Endodermal cell (in vitro differentiated cells): ENCODE data around the gene QPCT. TPM values are rescaled to one million over a fixed set of nuclear protein-coding genes. Genes with fewer than 3 reads are reported as not detected.

Experiments
- DNase-seq: peaks from one replicate; pipeline ENCODE4 v3.0.0-alpha.2; 2017
- H3K27ac ChIP-seq: 2 replicates; pipeline ENCODE4 v1.5.1; 2013; ENCODE audit warnings: mild to moderate bottlenecking, low read depth, low read length, moderate library complexity
- H3K27me3 ChIP-seq: 2 replicates; pipeline ENCODE4 v1.6.1; 2013; ENCODE audit warnings: mild to moderate bottlenecking, low read length, moderate library complexity; ENCODE audit not compliant: insufficient read depth, control insufficient read depth, poor library complexity, severe bottlenecking
- H3K36me3 ChIP-seq: 2 replicates; pipeline ENCODE4 v1.7.0; 2013; ENCODE audit warnings: mild to moderate bottlenecking, low read length, moderate library complexity; ENCODE audit not compliant: control insufficient read depth, insufficient read depth
- H3K4me1 ChIP-seq: one replicate; pipeline ENCODE4 v1.7.0; 2013; ENCODE audit warnings: low read length; ENCODE audit not compliant: control insufficient read depth, insufficient read depth
- H3K4me3 ChIP-seq: 2 replicates; pipeline ENCODE4 v1.5.1; 2013; ENCODE audit warnings: mild to moderate bottlenecking, low read length, moderate library complexity
- H3K9ac ChIP-seq: 2 replicates; pipeline ENCODE4 v1.6.1; 2013; ENCODE audit warnings: mild to moderate bottlenecking, low read length, moderate library complexity; ENCODE audit not compliant: poor library complexity, severe bottlenecking; ENCODE audit errors: extremely low read depth
- H3K9me3 ChIP-seq: 2 replicates; pipeline ENCODE4 v1.6.1; 2013; ENCODE audit warnings: mild to moderate bottlenecking, low read length, moderate library complexity; ENCODE audit not compliant: control insufficient read depth
- H3K27ac Mint-ChIP-seq: 2 replicates; pipeline ENCODE4 v1.8.0; 2020; ENCODE audit warnings: mixed read lengths
- H3K27me3 Mint-ChIP-seq: 2 replicates; pipeline ENCODE4 v1.8.0; 2021; ENCODE audit warnings: mild to moderate bottlenecking, mixed read lengths; ENCODE audit not compliant: insufficient read depth
- H3K36me3 Mint-ChIP-seq: 2 replicates; pipeline ENCODE4 v1.8.0; 2020; ENCODE audit warnings: low read depth, mixed read lengths
- H3K4me1 Mint-ChIP-seq: 2 replicates; pipeline ENCODE4 v1.8.0; 2020; ENCODE audit warnings: mixed read lengths
- H3K4me3 Mint-ChIP-seq: 2 replicates; pipeline ENCODE4 v1.8.0; 2020; ENCODE audit warnings: mild to moderate bottlenecking, moderate library complexity, mixed read lengths
- H3K9me3 Mint-ChIP-seq: 2 replicates; pipeline ENCODE4 v1.8.0; 2020; ENCODE audit warnings: mild to moderate bottlenecking, mixed read lengths
- WGBS, 2 experiments: methylation state at CpG; one replicate each; pipeline versions ENCODE4 v1.1.5 to v1.1.7; 2013; ENCODE audit warnings: missing lambda C conversion rate in 2 of 2, mixed read lengths in 1 of 2; ENCODE audit not compliant: insufficient coverage in 1 of 2, insufficient read length in 1 of 2; 5-methylcytosine and 5-hydroxymethylcytosine counted together
- total RNA-seq, 2 donors: library from RNA; stranded (reverse); fragmentation: NEBNext Ultra II Directional in 1 of 2; extraction: Animal tissue kit (Norgen Biotek cat#: 25700) in 1 of 2; gene quantifications; 2 replicates in 1 of 2; 3 replicates in 1 of 2; pipeline ENCODE4 v1.2.1, GENCODE V29; 2021
- TF ChIP-seq, protein P1 (sequence below): fragments of 200-600 bp; sonication (generic); conservative IDR thresholded peaks from 2 replicates; pipeline ENCODE4 v1.5.0; 2021; ENCODE audit warnings: antibody characterized with exemption, mild to moderate bottlenecking

The QPCT gene
- total RNA-seq, 2 donors from 2014 or later, result 15.9 to 17.7 TPM

DNA sequence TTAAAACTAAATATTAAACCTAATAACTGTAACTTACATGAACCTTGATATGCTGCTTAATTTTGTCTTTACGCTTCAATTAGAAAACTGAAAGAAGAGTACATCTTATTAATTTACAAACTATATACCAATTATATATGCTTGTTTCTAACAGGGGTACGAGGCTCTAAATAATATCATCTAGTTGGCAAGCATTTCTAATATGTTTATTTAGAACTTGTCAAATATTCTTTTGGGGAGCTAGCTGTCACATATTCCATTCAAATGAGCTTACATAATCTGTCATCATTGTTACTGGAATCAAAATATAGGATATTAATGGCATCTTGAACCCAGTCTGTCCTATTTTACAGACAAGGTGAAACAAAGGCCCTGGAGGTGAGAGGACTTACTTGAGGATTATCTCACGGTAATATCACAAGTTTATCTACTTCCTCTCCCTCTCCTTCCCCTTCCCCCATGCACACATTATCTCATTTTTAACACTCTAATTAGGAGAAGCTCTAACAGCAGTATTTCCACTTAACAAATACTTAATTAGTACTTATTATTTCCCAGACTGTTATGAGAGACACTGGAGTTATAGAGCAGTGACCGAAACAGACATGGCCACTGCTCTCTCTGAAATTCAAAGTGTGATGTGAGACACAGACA lies 23.3 kb upstream of the QPCT start:
- Mint-ChIP-seq H3K4me3 (peak overlapping the region; percentile 89), H3K27ac (no peak overlapping the region), H3K27me3 (peaks cover 6% of the 10 kb centered on the region), H3K9me3 (no peaks in the 10 kb centered on the region), H3K36me3 (peaks cover 11% of the 10 kb centered on the region), H3K4me1 (peaks cover 58% of the 10 kb centered on the region)
- WGBS, 2 experiments, result 63 to 80% methylated on average over 1 to 4 of the region's 4 CpGs
- Histone ChIP-seq H3K27ac (no peak overlapping the region), H3K9ac (peak overlapping the region; percentile 37), H3K9me3 (no peaks in the 10 kb centered on the region), H3K4me1 (peaks cover 17% of the 10 kb centered on the region), H3K4me3 (peak overlapping the region; percentile 97), H3K36me3 (peaks cover 52% of the 10 kb centered on the region), H3K27me3 (peaks cover 6% of the 10 kb centered on the region)
- no peak for DNase-seq
- TF ChIP-seq, protein P1, sequence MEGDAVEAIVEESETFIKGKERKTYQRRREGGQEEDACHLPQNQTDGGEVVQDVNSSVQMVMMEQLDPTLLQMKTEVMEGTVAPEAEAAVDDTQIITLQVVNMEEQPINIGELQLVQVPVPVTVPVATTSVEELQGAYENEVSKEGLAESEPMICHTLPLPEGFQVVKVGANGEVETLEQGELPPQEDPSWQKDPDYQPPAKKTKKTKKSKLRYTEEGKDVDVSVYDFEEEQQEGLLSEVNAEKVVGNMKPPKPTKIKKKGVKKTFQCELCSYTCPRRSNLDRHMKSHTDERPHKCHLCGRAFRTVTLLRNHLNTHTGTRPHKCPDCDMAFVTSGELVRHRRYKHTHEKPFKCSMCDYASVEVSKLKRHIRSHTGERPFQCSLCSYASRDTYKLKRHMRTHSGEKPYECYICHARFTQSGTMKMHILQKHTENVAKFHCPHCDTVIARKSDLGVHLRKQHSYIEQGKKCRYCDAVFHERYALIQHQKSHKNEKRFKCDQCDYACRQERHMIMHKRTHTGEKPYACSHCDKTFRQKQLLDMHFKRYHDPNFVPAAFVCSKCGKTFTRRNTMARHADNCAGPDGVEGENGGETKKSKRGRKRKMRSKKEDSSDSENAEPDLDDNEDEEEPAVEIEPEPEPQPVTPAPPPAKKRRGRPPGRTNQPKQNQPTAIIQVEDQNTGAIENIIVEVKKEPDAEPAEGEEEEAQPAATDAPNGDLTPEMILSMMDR, result no peak

DNA sequence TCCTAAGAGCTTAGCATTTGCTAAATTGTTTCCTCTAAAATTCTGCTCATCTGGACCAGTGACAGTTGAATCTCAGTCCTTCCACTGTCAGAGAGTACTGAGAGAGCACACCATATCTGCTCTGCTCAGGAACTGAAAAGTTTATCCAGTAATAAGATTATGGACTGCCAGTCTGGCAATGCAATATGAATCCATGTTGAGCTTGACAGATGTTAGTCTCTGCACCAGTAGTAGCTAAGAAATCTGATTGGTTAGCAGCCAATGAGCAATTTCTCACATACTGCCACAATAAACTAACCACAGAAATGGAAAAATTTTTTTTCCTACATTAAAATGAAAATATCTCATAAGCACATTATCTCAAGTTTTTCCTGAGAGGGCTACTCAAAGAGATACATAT lies 22.1 kb upstream of the QPCT start:
- H3K4me3 ChIP-seq, result peak overlapping the region; percentile 97
- H3K27me3 Mint-ChIP-seq, result peaks cover 7% of the 10 kb centered on the region
- no peak overlapping the region for H3K27ac ChIP-seq
- peaks cover 9% of the 10 kb centered on the region for H3K36me3 Mint-ChIP-seq
- TF ChIP-seq, protein P1, result no peak
- H3K27ac Mint-ChIP-seq, result no peak overlapping the region
- peaks cover 52% of the 10 kb centered on the region for H3K4me1 Mint-ChIP-seq
- no peaks in the 10 kb centered on the region for H3K9me3 Mint-ChIP-seq
- peak overlapping the region; percentile 89 for H3K4me3 Mint-ChIP-seq
- peaks cover 6% of the 10 kb centered on the region for H3K27me3 ChIP-seq
- peak overlapping the region; percentile 88 for H3K9ac ChIP-seq
- H3K36me3 ChIP-seq, result peaks cover 40% of the 10 kb centered on the region
- no peak for DNase-seq
- peaks cover 25% of the 10 kb centered on the region for H3K4me1 ChIP-seq
- no peaks in the 10 kb centered on the region for H3K9me3 ChIP-seq

DNA sequence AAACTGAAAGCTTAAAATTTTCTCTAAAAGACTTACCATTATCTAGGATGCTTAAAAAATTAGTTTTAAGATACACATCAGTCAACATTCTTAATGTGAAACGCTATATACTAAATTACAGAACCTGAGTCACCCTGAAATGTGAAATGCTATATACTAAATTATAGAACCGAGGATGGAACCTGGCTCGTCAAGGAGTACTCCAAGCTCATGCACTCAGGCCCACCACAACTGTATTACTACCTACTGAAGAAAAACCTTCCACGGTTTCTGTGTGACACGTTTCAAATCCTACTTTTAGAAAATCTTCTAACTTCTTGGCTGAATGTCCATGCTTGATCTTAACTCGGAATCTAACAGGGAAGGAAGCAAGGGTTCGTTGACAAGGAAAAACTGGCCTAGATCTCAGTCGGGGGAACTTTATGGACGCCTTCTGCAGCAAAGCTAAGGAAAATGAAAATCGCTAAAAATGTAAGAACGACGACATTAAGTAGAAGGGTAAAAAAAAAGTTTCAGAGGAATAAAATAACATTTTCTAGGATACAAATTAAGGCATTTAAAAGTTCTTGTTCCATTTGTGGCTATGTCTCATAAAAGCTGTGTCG lies 21.2 kb upstream of the QPCT start:
- Histone ChIP-seq H3K9me3 (no peaks in the 10 kb centered on the region), H3K27ac (no peak overlapping the region), H3K36me3 (peaks cover 31% of the 10 kb centered on the region), H3K27me3 (peaks cover 6% of the 10 kb centered on the region), H3K4me1 (peaks cover 21% of the 10 kb centered on the region), H3K4me3 (peak overlapping the region; percentile 97), H3K9ac (peak overlapping the region; percentile 88)
- Mint-ChIP-seq H3K9me3 (no peaks in the 10 kb centered on the region), H3K4me1 (peaks cover 42% of the 10 kb centered on the region), H3K27me3 (peaks cover 7% of the 10 kb centered on the region), H3K36me3 (peaks cover 4% of the 10 kb centered on the region), H3K27ac (peak overlapping the region; percentile 92), H3K4me3 (peak overlapping the region; percentile 89)
- WGBS, 2 experiments, result 9% methylated on average over 10 to 13 of the region's 13 CpGs
- TF ChIP-seq, protein P1, result no peak
- no peak for DNase-seq
